IMR-90 (cell line): ENCODE measurements around the gene CSRNP3. TPM values are rescaled to one million over a fixed set of nuclear protein-coding genes. Genes with fewer than 3 reads are reported as not detected.

Experiments used
- ATAC-seq: fragments of 200-7000 bp; cut with Tn5 transposase; 2 replicates; pipeline ENCODE4 v1.9.1; 2020; ENCODE audit warnings: low read depth, mild to moderate bottlenecking, moderate library complexity
- BruUV-seq: library from RNA; stranded (reverse); fragments of 400-500 nt; replicated peaks from 2 replicates; lab custom pipeline; 2021; lab: Mats Ljungman, UMichigan
- CTCF ChIA-PET: fragments of 300-600 bp; formaldehyde crosslinking; extraction: SDS; loops from one replicate; lab custom pipeline; 2021; ENCODE audit warnings: antibody characterized with exemption; lab: Yijun Ruan, JAX
- POLR2A ChIA-PET: fragments of 300-600 bp; sonication (Branson Sonifier 250); formaldehyde crosslinking; loops from one replicate; lab custom pipeline; 2022; ENCODE audit warnings: antibody characterized with exemption; ENCODE audit not compliant: unreplicated experiment; lab: Charles Lee
- DNase-seq: peaks from one replicate; pipeline ENCODE4 v3.0.0; 2013
- H2AFZ ChIP-seq: replicated peaks from 2 replicates; pipeline ENCODE3; 2013; ENCODE audit warnings: low read length, mild to moderate bottlenecking; ENCODE audit not compliant: poor library complexity
- H2AK5ac ChIP-seq: 2 replicates; pipeline ENCODE4 v1.6.1; 2013; ENCODE audit warnings: low read depth, low read length, inconsistent platforms
- H2AK9ac ChIP-seq: replicated peaks from 2 replicates; pipeline ENCODE3; 2013; ENCODE audit warnings: mild to moderate bottlenecking, low read depth, low read length, moderate library complexity; ENCODE audit not compliant: poor library complexity
- H2BK120ac ChIP-seq: 2 replicates; pipeline ENCODE4 v1.6.1; 2013; ENCODE audit warnings: low read depth, low read length, inconsistent platforms
- H2BK15ac ChIP-seq: 3 replicates; pipeline ENCODE4 v1.6.1; 2013; ENCODE audit warnings: low read depth, low read length, inconsistent platforms
- H2BK20ac ChIP-seq: 2 replicates; pipeline ENCODE4 v1.6.1; 2013; ENCODE audit warnings: low read depth, mild to moderate bottlenecking, inconsistent platforms, low read length, moderate library complexity
- H2BK5ac ChIP-seq: 2 replicates; pipeline ENCODE4 v1.6.1; 2013; ENCODE audit warnings: mild to moderate bottlenecking, low read depth, low read length, inconsistent platforms; ENCODE audit not compliant: poor library complexity, severe bottlenecking
- H3K14ac ChIP-seq: replicated peaks from 2 replicates; pipeline ENCODE4 v1.6.1; 2013; ENCODE audit warnings: low read depth, low read length, inconsistent platforms
- H3K18ac ChIP-seq: 2 replicates; pipeline ENCODE4 v1.6.1; 2013; ENCODE audit warnings: low read depth, low read length, control low read depth
- H3K23ac ChIP-seq: 2 replicates; pipeline ENCODE4 v1.6.1; 2013; ENCODE audit warnings: low read depth, low read length, inconsistent platforms
- H3K27ac ChIP-seq: 2 replicates; pipeline ENCODE4 v1.5.1; 2013; ENCODE audit warnings: mild to moderate bottlenecking, control low read depth, low read length; ENCODE audit not compliant: insufficient read depth
- H3K27me3 ChIP-seq: 2 replicates; pipeline ENCODE4 v1.6.1; 2013; ENCODE audit warnings: low read length; ENCODE audit not compliant: control insufficient read depth, insufficient read depth
- H3K36me3 ChIP-seq: 2 replicates; pipeline ENCODE4 v1.6.1; 2013; ENCODE audit warnings: low read length, mixed read lengths; ENCODE audit not compliant: control insufficient read depth, insufficient read depth
- H3K4ac ChIP-seq: 2 replicates; pipeline ENCODE4 v1.6.1; 2013; ENCODE audit warnings: low read depth, low read length, inconsistent platforms
- H3K4me1 ChIP-seq: 2 replicates; pipeline ENCODE4 v1.6.1; 2013; ENCODE audit warnings: low read length, mixed read lengths; ENCODE audit not compliant: control insufficient read depth, insufficient read depth
- H3K4me2 ChIP-seq: 2 replicates; pipeline ENCODE4 v1.6.1; 2013; ENCODE audit warnings: low read depth, mild to moderate bottlenecking, control low read depth, low read length, moderate library complexity
- H3K4me3 ChIP-seq: 2 replicates; pipeline ENCODE4 v1.5.1; 2013; ENCODE audit warnings: low read depth, mild to moderate bottlenecking, control low read depth, low read length, moderate library complexity; ENCODE audit not compliant: insufficient read depth
- H3K56ac ChIP-seq: 2 replicates; pipeline ENCODE4 v1.6.1; 2013; ENCODE audit warnings: low read length, inconsistent platforms; ENCODE audit not compliant: insufficient read depth; ENCODE audit errors: extremely low read depth
- H3K79me1 ChIP-seq, 2 experiments: 2 replicates each; pipeline ENCODE4 v1.6.1; 2013; ENCODE audit warnings: low read length in 2 of 2, inconsistent platforms in 1 of 2, low read depth in 1 of 2
- H3K9ac ChIP-seq: 2 replicates; pipeline ENCODE4 v1.6.1; 2013; ENCODE audit warnings: low read depth, low read length, control low read depth
- H3K9me1 ChIP-seq: 2 replicates; pipeline ENCODE4 v1.6.1; 2013; ENCODE audit warnings: low read length, inconsistent platforms; ENCODE audit not compliant: insufficient read depth
- H3K9me3 ChIP-seq: 2 replicates; pipeline ENCODE4 v1.6.1; 2013; ENCODE audit warnings: low read length; ENCODE audit not compliant: control insufficient read depth, insufficient read depth
- H4K20me1 ChIP-seq: 2 replicates; pipeline ENCODE4 v1.6.1; 2013; ENCODE audit warnings: low read length, inconsistent platforms; ENCODE audit not compliant: insufficient read depth
- H4K5ac ChIP-seq: 2 replicates; pipeline ENCODE4 v1.6.1; 2013; ENCODE audit warnings: mild to moderate bottlenecking, low read depth, low read length, control low read depth
- H4K8ac ChIP-seq, 2 experiments: 2 replicates each; pipeline ENCODE4 v1.6.1; 2013; ENCODE audit warnings: low read depth in 2 of 2, low read length in 2 of 2, control low read depth in 1 of 2, inconsistent platforms in 1 of 2
- H4K91ac ChIP-seq: 2 replicates; pipeline ENCODE4 v1.6.1; 2013; ENCODE audit warnings: low read depth, low read length, inconsistent platforms; ENCODE audit not compliant: insufficient read depth
- CEBPB ChIP-seq: IDR thresholded peaks from 2 replicates; pipeline ENCODE4 v1.6.1; 2012; ENCODE audit warnings: low read depth, low read length, improper control_type of control experiment
- CHD1 ChIP-seq: IDR thresholded peaks from 2 replicates; pipeline ENCODE4 v1.6.1; 2012; ENCODE audit warnings: low read depth, low read length, improper control_type of control experiment
- MAFK ChIP-seq: IDR thresholded peaks from 2 replicates; pipeline ENCODE4 v1.6.1; 2012; ENCODE audit warnings: low read depth, low read length, improper control_type of control experiment
- RFX5 ChIP-seq: IDR thresholded peaks from 2 replicates; pipeline ENCODE4 v1.8.0; 2012; ENCODE audit warnings: low read depth, mild to moderate bottlenecking, low read length, moderate library complexity
- WGBS, 2 experiments: methylation state at CpG; one replicate each; pipeline versions ENCODE4 v1.1.5 to v1.1.7; 2013; ENCODE audit warnings: missing lambda C conversion rate in 2 of 2; ENCODE audit not compliant: insufficient read length in 1 of 2; ENCODE audit errors: extremely low coverage in 2 of 2; 5-methylcytosine and 5-hydroxymethylcytosine counted together
- dilution Hi-C: fragments of 300-500 bp; cut with HindIII; formaldehyde crosslinking; loops from one replicate; pipeline ENCODE4 v1.14.3; 2018; ENCODE audit warnings: low sequenced_read_pairs; ENCODE audit not compliant: unreplicated experiment
- in situ Hi-C: fragments of 300-500 bp; cut with MboI; formaldehyde crosslinking; loops from 3 replicates; pipeline ENCODE4 v1.14.3; 2019; ENCODE audit warnings: low sequenced_read_pairs, inconsistent platforms, mixed read lengths
- intact Hi-C: fragments of 100-400 bp; cut with micrococcal nuclease; formaldehyde crosslinking; loops from 2 replicates; pipeline ENCODE4 v1.10.0; 2022
- polyA plus RNA-seq, 3 experiments: library from polyadenylated mRNA; depleted of rRNA; stranded (reverse); fragments of >200 nt; gene quantifications; 2 replicates each; pipeline ENCODE4 v1.2.3, GENCODE V29; 2012; ENCODE audit warnings: low replicate concordance in 1 of 3
- total RNA-seq: library from RNA; depleted of rRNA; stranded (reverse); fragments of >200 nt; gene quantifications from 2 replicates; pipeline ENCODE4 v1.2.3, GENCODE V29; 2012

The CSRNP3 gene
- total and polyA plus RNA-seq, 2 of the 4 experiments (the other 2 are of a cell fraction): 0.21 to 0.72 TPM

DNA sequence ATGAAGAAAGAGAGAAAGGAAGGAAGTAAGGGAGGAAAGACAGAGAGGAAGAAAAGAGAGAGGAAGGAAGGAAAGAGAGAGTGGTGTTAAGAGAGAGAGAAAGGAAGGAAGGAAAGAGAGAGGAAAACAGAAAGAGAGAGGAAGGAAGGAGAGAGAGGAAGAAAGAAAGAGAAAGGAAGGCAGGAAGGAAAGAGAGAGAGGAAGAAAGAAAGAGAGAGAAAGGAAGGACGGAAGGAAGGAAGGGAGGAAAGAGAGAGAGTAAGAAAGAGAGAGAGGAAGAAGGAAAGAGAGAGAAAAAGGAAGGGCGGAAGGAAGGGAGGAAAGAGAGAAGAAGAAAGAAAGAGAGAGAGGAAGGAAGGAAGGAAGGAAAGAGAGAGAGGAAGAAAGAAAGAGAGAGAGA lies 197.1 kb downstream of the CSRNP3 start:
- TF ChIP-seq RFX5: no peak
- TF ChIP-seq CHD1: no peak
- no peak for TF ChIP-seq CEBPB
- no peak for TF ChIP-seq MAFK
- Histone ChIP-seq H2BK5ac (no peak overlapping the region), H4K91ac (no peak overlapping the region), H2BK20ac (no peak overlapping the region), H3K9me3 (no peaks in the 10 kb centered on the region), H3K36me3 (no peaks in the 10 kb centered on the region), H3K18ac (no peak overlapping the region), H3K56ac (no peak overlapping the region), H4K5ac (no peak overlapping the region), H3K9me1 (no peaks in the 10 kb centered on the region), H3K4me2 (no peak overlapping the region), H3K14ac (no peak overlapping the region), H3K4me3 (no peak overlapping the region), H4K8ac (no peak overlapping the region), H3K4me1 (no peaks in the 10 kb centered on the region), H2AFZ (no peak overlapping the region), H3K4ac (no peak overlapping the region), H2BK120ac (no peak overlapping the region), H3K79me1 (no peaks in the 10 kb centered on the region), H4K20me1 (no peaks in the 10 kb centered on the region), H3K9ac (no peak overlapping the region), H2AK9ac (no peak overlapping the region), H3K27me3 (no peaks in the 10 kb centered on the region), H2AK5ac (no peak overlapping the region), H3K27ac (no peak overlapping the region), H2BK15ac (no peak overlapping the region), H3K23ac (no peak overlapping the region)
- intact Hi-C loops (no loop called here), in situ Hi-C loops (no loop called here), dilution Hi-C loops (no loop called here)
- ChIA-PET POLR2A (no interaction called here), CTCF (interaction anchor here (1.2 kb wide), 1 partner anchor 10 kb away, joined by 4 read pairs; no protein-coding TSS in a partner anchor)
- no TSS peak for BruUV-seq
- DNase-seq (no peak), ATAC-seq (no peak)
- WGBS, 2 experiments: 83% methylated on average over 1 of the region's 2 CpGs; no CpG with 5 or more reads in 1 of the 2 experiments
